Parathyroid adenoma (tissue), 2 donors: Measurements from ENCODE around the gene RIOK3.

Experiments
- H2AFZ ChIP-seq: fragments of 300-600 bp; sonication (generic); one replicate; pipeline ENCODE4 v1.7.0; 2017; ENCODE audit warnings: antibody characterized with exemption, mild to moderate bottlenecking
- H3K27ac ChIP-seq: fragments of 300-600 bp; sonication (generic); one replicate; pipeline ENCODE4 v1.7.0; 2017
- H3K27me3 ChIP-seq: fragments of 300-600 bp; sonication (generic); one replicate; pipeline ENCODE4 v1.7.0; 2017; ENCODE audit warnings: low read length; ENCODE audit not compliant: control insufficient read depth, insufficient read depth
- H3K36me3 ChIP-seq: fragments of 300-600 bp; sonication (generic); one replicate; pipeline ENCODE4 v1.7.0; 2017; ENCODE audit warnings: low read length; ENCODE audit not compliant: control insufficient read depth, insufficient read depth
- H3K4me1 ChIP-seq: fragments of 300-600 bp; sonication (generic); one replicate; pipeline ENCODE4 v1.7.0; 2017; ENCODE audit warnings: control low read depth
- H3K4me2 ChIP-seq: fragments of 300-600 bp; sonication (generic); one replicate; pipeline ENCODE4 v1.7.0; 2017; ENCODE audit warnings: low read length
- H3K4me3 ChIP-seq: fragments of 300-600 bp; sonication (generic); one replicate; pipeline ENCODE4 v1.7.0; 2017; ENCODE audit warnings: low read depth, low read length
- H3K79me2 ChIP-seq: fragments of 300-600 bp; sonication (generic); one replicate; pipeline ENCODE4 v1.7.0; 2017; ENCODE audit warnings: control low read depth
- H3K9ac ChIP-seq: fragments of 300-600 bp; sonication (generic); one replicate; pipeline ENCODE4 v1.7.0; 2017; ENCODE audit warnings: mild to moderate bottlenecking
- H3K9me3 ChIP-seq: fragments of 300-600 bp; sonication (generic); one replicate; pipeline ENCODE4 v1.7.0; 2017; ENCODE audit warnings: low read length; ENCODE audit not compliant: control insufficient read depth
- CTCF ChIP-seq: fragments of 300-600 bp; sonication (generic); IDR thresholded peaks from one replicate; pipeline ENCODE4 v1.7.0; 2017; ENCODE audit warnings: antibody characterized with exemption, mild to moderate bottlenecking
- donor health status: primary hyperparathyroidism.

The RIOK3 gene

GRCh38 chr18:23412351-23412964, 40.6 kb upstream of the RIOK3 start:
- Histone ChIP-seq H3K9me3 (no peaks in the 10 kb centered on the region), H2AFZ (no peak overlapping the region), H3K4me3 (no peak overlapping the region), H3K9ac (no peak overlapping the region), H3K27ac (no peak overlapping the region), H3K36me3 (no peaks in the 10 kb centered on the region), H3K4me2 (no peak overlapping the region), H3K79me2 (no peaks in the 10 kb centered on the region), H3K4me1 (no peaks in the 10 kb centered on the region), H3K27me3 (no peaks in the 10 kb centered on the region)
- no peak for TF ChIP-seq CTCF

GRCh38 chr18:23415515-23415914, 37.6 kb upstream of the RIOK3 start:
- Histone ChIP-seq H3K36me3 (no peaks in the 10 kb centered on the region), H3K9ac (no peak overlapping the region), H3K27me3 (no peaks in the 10 kb centered on the region), H3K4me2 (no peak overlapping the region), H2AFZ (no peak overlapping the region), H3K27ac (no peak overlapping the region), H3K9me3 (no peaks in the 10 kb centered on the region), H3K79me2 (no peaks in the 10 kb centered on the region), H3K4me3 (no peak overlapping the region), H3K4me1 (no peaks in the 10 kb centered on the region)
- no peak for TF ChIP-seq CTCF

- no peak overlapping the region for H2AFZ ChIP-seq
- H3K4me1 ChIP-seq = no peaks in the 10 kb centered on the region
- no peak overlapping the region for H3K9ac ChIP-seq
- H3K4me3 ChIP-seq = no peak overlapping the region
- no peak for TF ChIP-seq CTCF
- no peaks in the 10 kb centered on the region for H3K36me3 ChIP-seq
- H3K27ac ChIP-seq = no peak overlapping the region
- H3K79me2 ChIP-seq = no peaks in the 10 kb centered on the region
- no peaks in the 10 kb centered on the region for H3K27me3 ChIP-seq
- H3K9me3 ChIP-seq = no peaks in the 10 kb centered on the region
- no peak overlapping the region for H3K4me2 ChIP-seq
Observed at GRCh38 chr18:23416298-23416697, 36.8 kb upstream of the RIOK3 start.

GRCh38 chr18:23421277-23421676, 31.8 kb upstream of the RIOK3 start:
- Histone ChIP-seq H3K36me3 (no peaks in the 10 kb centered on the region), H3K4me1 (no peaks in the 10 kb centered on the region), H2AFZ (no peak overlapping the region), H3K4me2 (no peak overlapping the region), H3K27me3 (no peaks in the 10 kb centered on the region), H3K79me2 (no peaks in the 10 kb centered on the region), H3K9ac (no peak overlapping the region), H3K9me3 (no peaks in the 10 kb centered on the region), H3K4me3 (no peak overlapping the region), H3K27ac (no peak overlapping the region)
- TF ChIP-seq CTCF = no peak

- no peak overlapping the region for H3K9ac ChIP-seq
- no peaks in the 10 kb centered on the region for H3K27me3 ChIP-seq
- H3K4me3 ChIP-seq = no peak overlapping the region
- no peak for TF ChIP-seq CTCF
- H3K36me3 ChIP-seq = no peaks in the 10 kb centered on the region
- no peak overlapping the region for H3K27ac ChIP-seq
- H3K79me2 ChIP-seq = no peaks in the 10 kb centered on the region
- no peaks in the 10 kb centered on the region for H3K9me3 ChIP-seq
- H3K4me2 ChIP-seq = no peak overlapping the region
- H2AFZ ChIP-seq = no peak overlapping the region
- H3K4me1 ChIP-seq = no peaks in the 10 kb centered on the region
Observed at GRCh38 chr18:23422751-23423418, 30.2 kb upstream of the RIOK3 start.
